Adipocyte (in vitro differentiated cells): ENCODE data around the gene HCN2.

Experiments used
- DNase-seq: peaks from one replicate; pipeline ENCODE4 v3.0.0-alpha.2; 2015; ENCODE audit warnings: low read depth
- H3K27me3 ChIP-seq: replicated peaks from 2 replicates; pipeline ENCODE4 v1.7.0; 2013; ENCODE audit warnings: mild to moderate bottlenecking, low read length, moderate library complexity; ENCODE audit not compliant: control insufficient read depth, insufficient read depth
- H3K36me3 ChIP-seq: 2 replicates; pipeline ENCODE4 v1.7.0; 2013; ENCODE audit warnings: low read length, mild to moderate bottlenecking, moderate library complexity; ENCODE audit not compliant: control insufficient read depth, insufficient read depth, severe bottlenecking
- H3K4me1 ChIP-seq: 2 replicates; pipeline ENCODE4 v1.7.0; 2013; ENCODE audit warnings: mild to moderate bottlenecking, low read length, moderate library complexity; ENCODE audit not compliant: control insufficient read depth, insufficient read depth
- H3K4me3 ChIP-seq: 2 replicates; pipeline ENCODE4 v1.7.0; 2013; ENCODE audit warnings: mild to moderate bottlenecking, low read length, moderate library complexity
- H3K9ac ChIP-seq: 2 replicates; pipeline ENCODE4 v1.7.0; 2013; ENCODE audit warnings: mild to moderate bottlenecking, low read length, moderate library complexity
- H3K9me3 ChIP-seq: 2 replicates; pipeline ENCODE4 v1.7.0; 2013; ENCODE audit warnings: mild to moderate bottlenecking, low read length, moderate library complexity; ENCODE audit not compliant: control insufficient read depth

Gene HCN2

DNA sequence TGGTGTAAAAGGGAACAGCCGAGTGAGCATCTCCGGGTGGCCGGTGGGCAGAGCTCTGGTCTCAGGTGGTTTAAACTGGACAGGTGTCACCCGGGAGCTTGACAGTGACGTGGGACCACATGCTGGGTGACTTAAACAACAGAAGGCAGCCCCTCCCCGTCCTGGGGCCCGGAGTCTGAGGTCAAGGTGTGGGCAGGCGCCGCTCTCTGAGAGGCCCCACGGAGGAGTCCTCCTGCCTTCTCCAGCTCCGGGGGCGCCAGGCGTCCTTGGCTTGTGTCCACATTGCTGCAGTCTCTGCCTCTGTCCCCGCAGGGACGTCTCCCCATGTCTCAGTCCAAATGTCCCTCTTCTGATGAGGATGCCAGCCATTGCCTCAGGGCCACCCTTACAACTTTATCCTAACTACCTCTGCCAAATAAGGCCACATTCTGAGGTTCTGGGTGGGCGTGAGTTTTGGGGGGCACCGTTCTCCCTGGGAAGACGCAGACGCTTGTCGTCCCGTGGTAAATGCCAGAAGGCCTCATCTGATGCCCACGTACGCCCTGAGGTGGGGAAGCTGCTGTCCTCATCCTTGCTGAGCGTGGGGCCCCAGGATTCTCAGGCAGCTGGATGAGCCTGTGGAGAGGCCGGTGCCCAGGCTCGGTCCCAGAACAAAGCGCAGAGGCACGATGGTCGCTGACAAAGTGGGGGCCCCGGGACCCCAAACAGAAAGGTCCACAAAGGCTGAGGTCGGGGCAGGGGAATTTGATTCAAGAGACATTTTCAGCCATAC lies 32.9 kb upstream of the HCN2 start:
- no peak overlapping the region for H3K4me3 ChIP-seq
- no peak for DNase-seq
- no peaks in the 10 kb centered on the region for H3K27me3 ChIP-seq
- H3K36me3 ChIP-seq: no peaks in the 10 kb centered on the region
- no peak overlapping the region for H3K9ac ChIP-seq
- peaks cover 4% of the 10 kb centered on the region for H3K4me1 ChIP-seq
- no peaks in the 10 kb centered on the region for H3K9me3 ChIP-seq

DNA sequence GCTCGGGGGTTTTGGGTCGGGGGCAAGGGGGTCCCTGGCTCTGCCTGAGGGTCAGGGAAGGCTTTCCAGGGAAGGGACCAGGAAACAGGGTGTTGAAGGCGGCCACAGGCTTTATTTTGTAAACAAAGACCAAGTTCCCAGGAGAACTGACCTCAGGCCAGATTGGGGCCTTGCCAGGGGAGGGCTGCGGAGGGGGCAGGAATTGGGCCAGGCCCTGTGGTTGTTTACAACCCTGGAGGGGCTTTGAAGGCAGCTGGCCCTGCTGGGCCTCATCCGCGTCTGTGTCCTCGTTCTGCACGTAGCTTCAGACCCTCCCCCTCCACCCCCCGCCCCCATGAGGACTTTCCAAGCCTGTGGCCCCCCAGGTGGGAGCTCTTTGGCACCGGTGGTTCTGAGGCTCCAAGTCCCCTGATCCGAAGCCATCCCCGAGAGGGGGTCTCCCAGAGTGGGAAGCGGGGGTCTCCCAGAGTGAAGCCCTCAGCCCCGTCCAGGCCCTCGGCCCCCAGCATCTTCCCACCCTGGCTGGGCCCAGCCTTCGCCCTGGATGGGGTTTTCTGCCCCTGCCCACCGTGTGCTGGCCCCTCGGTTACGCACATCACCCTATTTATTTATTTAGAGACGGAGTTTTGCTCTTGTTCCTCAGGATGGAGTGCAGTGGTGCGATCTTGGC lies 30.8 kb upstream of the HCN2 start:
- Histone ChIP-seq H3K36me3 (no peaks in the 10 kb centered on the region), H3K4me1 (peaks cover 4% of the 10 kb centered on the region), H3K9ac (no peak overlapping the region), H3K27me3 (no peaks in the 10 kb centered on the region), H3K9me3 (no peaks in the 10 kb centered on the region), H3K4me3 (no peak overlapping the region)
- DNase-seq: no peak

DNA sequence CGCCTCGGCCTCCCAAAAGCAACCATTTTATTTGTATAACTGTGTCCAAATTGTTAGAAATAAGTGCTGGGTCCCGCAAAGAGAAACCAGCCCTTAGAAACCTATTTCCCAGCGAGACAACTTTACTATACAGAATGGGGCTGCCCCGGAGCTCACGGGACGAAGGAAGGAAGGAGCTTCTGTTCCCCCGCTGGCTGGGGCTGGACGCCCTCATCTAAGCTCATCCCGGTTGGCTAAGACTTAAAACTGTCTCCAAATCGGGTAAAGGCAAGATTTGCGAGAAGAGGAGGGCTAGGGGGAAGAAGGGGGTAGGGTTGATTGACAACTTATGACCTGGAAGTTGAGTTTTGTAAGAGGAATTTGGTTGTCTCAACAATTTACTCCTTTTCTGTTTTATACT lies 29.6 kb upstream of the HCN2 start:
- no peaks in the 10 kb centered on the region for H3K9me3 ChIP-seq
- no peak overlapping the region for H3K9ac ChIP-seq
- no peaks in the 10 kb centered on the region for H3K36me3 ChIP-seq
- no peak overlapping the region for H3K4me3 ChIP-seq
- no peak for DNase-seq
- peaks cover 4% of the 10 kb centered on the region for H3K4me1 ChIP-seq
- no peaks in the 10 kb centered on the region for H3K27me3 ChIP-seq

DNA sequence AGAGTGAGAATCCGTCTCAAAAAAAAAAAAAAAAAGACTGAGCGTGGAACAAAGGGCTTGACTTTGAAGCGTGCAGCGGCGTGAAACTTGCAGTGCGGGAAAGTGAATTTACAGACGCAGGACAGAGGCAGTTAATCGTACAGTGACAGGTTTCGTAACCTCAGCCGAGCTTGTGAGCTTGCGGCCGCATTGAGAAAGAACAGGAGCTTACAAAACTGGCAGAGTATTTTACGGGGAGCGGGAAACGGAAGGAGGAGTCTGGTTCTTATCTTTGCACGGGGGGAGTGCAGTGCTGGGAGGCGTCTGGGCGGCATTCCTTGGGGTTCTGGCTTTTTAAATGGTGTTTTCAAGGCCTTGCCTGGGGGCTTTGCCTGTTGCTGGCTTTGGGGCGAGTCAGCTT lies 23.3 kb upstream of the HCN2 start:
- H3K36me3 ChIP-seq: no peaks in the 10 kb centered on the region
- peaks cover 9% of the 10 kb centered on the region for H3K4me1 ChIP-seq
- peak overlapping the region; percentile 44 for H3K9ac ChIP-seq
- no peaks in the 10 kb centered on the region for H3K27me3 ChIP-seq
- no peaks in the 10 kb centered on the region for H3K9me3 ChIP-seq
- peak overlapping the region; percentile 20 for H3K4me3 ChIP-seq
- no peak for DNase-seq

DNA sequence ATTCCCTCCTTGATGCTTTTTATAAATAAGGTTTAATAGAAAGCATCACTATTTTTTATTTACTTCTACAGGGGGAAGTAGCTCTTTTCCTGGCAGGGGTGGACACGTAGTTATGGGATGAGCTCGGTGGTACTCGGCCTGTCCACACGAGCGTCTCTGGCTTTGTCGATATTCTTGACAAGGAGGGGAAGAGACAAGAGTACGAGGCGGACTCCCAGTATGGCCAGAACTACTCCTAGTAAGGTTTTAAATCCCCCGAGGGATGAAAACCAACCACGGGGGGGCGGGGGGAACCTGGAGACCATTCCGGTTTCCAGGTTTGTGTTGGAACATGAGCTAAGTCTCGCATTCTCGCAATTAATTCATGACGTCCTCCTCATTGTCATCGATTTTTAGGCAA lies 22.8 kb upstream of the HCN2 start:
- no peaks in the 10 kb centered on the region for H3K9me3 ChIP-seq
- no peak for DNase-seq
- peaks cover 13% of the 10 kb centered on the region for H3K4me1 ChIP-seq
- no peaks in the 10 kb centered on the region for H3K27me3 ChIP-seq
- peak overlapping the region; percentile 20 for H3K4me3 ChIP-seq
- no peaks in the 10 kb centered on the region for H3K36me3 ChIP-seq
- H3K9ac ChIP-seq: peak overlapping the region; percentile 44

DNA sequence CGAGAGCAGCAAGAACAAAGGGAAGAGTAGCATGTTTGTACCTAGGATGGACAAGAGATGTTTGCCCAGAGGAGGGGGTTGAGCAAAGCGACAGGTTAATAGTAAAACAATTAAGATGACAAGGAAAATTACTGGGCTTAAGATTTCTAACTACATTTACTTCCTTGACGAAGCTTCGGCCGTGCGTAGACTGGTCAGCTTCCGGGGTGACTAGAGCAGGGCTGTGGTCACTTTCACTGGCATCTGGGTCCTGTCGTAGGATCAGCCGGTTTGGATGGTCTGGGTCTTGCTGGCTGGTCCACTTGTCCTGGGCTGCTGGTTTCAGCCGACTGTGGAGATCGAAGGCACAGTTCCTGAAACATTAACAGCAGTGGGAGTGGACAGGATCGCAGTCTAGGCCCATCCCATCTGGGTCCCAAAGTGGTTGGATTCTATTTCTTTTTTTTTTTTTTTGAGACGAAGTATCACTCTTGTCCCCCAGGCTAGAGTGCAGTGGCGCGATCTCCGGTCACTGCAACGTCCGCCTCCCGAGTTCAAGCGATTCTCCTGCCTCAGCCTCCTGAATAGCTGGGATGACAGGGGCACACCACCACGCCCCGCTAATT lies 22.3 kb upstream of the HCN2 start:
- no peak overlapping the region for H3K9ac ChIP-seq
- H3K9me3 ChIP-seq: no peaks in the 10 kb centered on the region
- H3K36me3 ChIP-seq: no peaks in the 10 kb centered on the region
- peaks cover 13% of the 10 kb centered on the region for H3K4me1 ChIP-seq
- no peaks in the 10 kb centered on the region for H3K27me3 ChIP-seq
- no peak overlapping the region for H3K4me3 ChIP-seq
- DNase-seq: no peak

DNA sequence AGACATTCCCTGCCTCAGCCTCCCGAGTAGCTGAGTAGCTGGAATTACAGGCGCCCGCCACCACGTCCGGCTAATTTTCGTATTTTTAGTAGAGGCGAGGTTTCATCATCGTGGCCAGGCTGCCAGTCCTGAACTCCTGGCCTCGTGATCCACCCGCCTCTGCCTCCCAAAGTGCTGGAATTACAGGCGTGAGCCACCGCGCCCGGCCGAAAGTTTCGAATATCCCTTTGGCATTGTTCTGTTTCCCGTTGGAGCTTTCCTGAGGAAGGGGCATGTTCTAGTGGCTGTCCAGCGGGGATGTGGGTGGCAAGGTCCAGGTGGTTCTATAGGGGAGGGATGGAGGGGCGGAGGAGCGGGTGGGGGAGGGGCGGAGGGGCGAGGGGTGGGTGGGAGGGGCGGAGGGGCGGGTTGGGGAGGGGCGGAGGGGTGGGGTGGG lies 19.4 kb upstream of the HCN2 start:
- H3K9me3 ChIP-seq: no peaks in the 10 kb centered on the region
- H3K36me3 ChIP-seq: no peaks in the 10 kb centered on the region
- no peak for DNase-seq
- H3K9ac ChIP-seq: no peak overlapping the region
- H3K27me3 ChIP-seq: no peaks in the 10 kb centered on the region
- H3K4me1 ChIP-seq: peaks cover 23% of the 10 kb centered on the region
- no peak overlapping the region for H3K4me3 ChIP-seq

DNA sequence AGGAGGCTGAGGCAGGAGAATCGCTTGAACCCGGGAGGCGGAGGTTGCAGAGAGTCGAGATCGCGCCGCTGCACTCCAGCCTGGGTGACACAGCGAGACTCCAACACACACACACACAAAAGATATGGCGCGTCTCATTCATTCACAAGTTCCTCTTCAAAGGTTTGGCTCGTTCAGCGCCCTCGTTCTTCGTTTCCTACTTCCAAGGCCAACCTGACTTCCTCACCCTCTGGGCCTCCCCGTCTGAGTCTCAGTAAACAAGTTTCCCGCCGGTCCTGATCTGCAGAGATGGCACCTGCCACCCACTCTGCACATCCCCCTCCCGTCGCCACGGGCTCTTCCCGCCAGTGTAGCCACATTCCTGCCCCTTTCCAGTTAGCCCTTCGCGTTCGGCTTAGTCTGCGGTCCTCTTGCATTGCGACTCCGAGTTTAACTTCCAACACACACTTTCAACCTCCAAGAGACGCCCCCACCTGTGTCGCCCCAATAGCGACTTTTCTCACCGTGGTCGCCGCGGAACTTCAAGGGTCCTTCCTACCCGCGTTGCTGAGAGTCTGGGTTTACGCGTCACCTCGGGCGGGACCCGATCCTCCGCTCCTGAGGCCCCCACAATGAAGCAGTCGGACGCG lies 18.6 kb upstream of the HCN2 start:
- H3K4me3 ChIP-seq: peak overlapping the region; percentile 95
- H3K9me3 ChIP-seq: no peaks in the 10 kb centered on the region
- H3K36me3 ChIP-seq: no peaks in the 10 kb centered on the region
- H3K4me1 ChIP-seq: peaks cover 26% of the 10 kb centered on the region
- no peak for DNase-seq
- H3K9ac ChIP-seq: peak overlapping the region; percentile 84
- H3K27me3 ChIP-seq: no peaks in the 10 kb centered on the region

DNA sequence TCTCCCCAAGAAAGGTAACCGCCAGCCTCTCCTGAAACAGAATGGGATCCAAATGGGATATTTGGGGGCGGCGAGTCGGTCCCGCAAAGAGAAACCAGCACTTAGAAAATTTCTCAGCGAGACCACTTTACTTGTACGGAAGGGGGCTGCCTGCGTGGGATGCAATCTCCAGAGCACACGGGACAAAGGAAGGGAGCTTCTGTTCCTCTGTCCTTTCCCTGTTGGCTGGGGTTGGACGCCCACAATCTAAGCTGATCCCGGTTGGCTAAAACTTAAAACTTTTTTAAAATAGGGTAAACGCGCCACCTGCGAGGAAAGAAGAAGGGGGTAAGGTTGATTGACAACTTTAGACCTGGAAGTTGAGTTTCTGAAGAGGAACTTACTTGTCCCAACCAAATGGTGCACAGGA lies 18.1 kb upstream of the HCN2 start:
- H3K4me3 ChIP-seq: peak overlapping the region; percentile 95
- no peaks in the 10 kb centered on the region for H3K36me3 ChIP-seq
- H3K9me3 ChIP-seq: no peaks in the 10 kb centered on the region
- DNase-seq: peak; percentile 73
- H3K4me1 ChIP-seq: peaks cover 30% of the 10 kb centered on the region
- no peaks in the 10 kb centered on the region for H3K27me3 ChIP-seq
- peak overlapping the region; percentile 84 for H3K9ac ChIP-seq

DNA sequence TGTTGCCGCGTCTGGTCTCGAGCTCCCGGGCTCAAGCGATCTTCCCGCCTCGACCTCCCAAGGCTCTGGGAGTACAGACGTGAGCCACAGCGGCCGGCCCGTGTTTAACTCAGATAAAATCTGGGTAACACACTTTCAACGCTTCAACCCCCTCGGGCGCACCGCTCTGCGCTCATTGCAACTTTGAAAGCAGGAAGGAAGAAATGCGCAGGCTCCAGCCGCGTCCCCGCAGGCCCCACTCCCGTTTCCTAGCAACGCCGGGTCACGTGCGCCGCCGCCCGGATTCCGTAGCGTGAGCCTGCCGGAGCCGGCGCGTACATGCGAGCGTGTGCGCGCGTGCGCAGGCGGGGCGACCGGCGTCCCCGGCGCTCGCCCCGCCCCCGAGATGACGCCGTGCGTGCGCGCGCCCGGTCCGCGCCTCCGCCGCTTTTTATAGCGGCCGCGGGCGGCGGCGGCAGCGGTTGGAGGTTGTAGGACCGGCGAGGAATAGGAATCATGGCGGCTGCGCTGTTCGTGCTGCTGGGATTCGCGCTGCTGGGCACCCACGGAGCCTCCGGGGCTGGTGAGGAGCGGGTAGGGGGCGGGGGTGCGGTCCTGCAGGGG lies 17.4 kb upstream of the HCN2 start, which contains the start of gene BSG:
TSS of gene BSG (plus strand) at position 457 of the 603 bp plus-strand sequence. CDS start at position 496, 39 bp downstream.
- peak within 1 kb of the TSS; percentile 95 for H3K9ac ChIP-seq
- H3K4me1 ChIP-seq: peaks cover 35% of the 10 kb centered on the region
- H3K27me3 ChIP-seq: no peaks in the 10 kb centered on the region
- no peaks in the 10 kb centered on the region for H3K9me3 ChIP-seq
- peak within 1 kb of the TSS; percentile 95 for H3K4me3 ChIP-seq
- no peaks in the 10 kb centered on the region for H3K36me3 ChIP-seq
- DNase-seq: peak; percentile 100
